Measurements from ENCODE around the gene NT5C.

GRCh38 chr17:75126954-75127353 is 4.6 kb downstream of the NT5C start:
- no peak for TF ChIP-seq CTCF (conservative IDR thresholded peaks at IDR 0.05)
- no peak for TF ChIP-seq EZH2 (IDR thresholded peaks at IDR 0.05; ENCODE audit: low read depth)
